ENCODE data around the gene TGFBR2. TPM values are rescaled to one million over a fixed set of nuclear protein-coding genes. Genes with fewer than 3 reads are reported as not detected.

The TGFBR2 gene
- total RNA-seq, 6 donors from 2014 or later, result 82.8 to 385 (median 285) TPM

GRCh38 chr3:30655187-30655812 is 48.9 kb downstream of the TGFBR2 start:
- no peaks in the 10 kb centered on the region for H3K27me3 ChIP-seq
- no peaks in the 10 kb centered on the region for H3K9me3 ChIP-seq
- ATAC-seq (ENCODE audit: low FRiP score in 2 of 2), result peak in 1 of 2 donors; percentile 52
- DNase-seq, result no peak
- peak in 1 of 4 donors; percentile 24 for TF ChIP-seq POLR2A (IDR thresholded peaks at IDR 0.05)
- peak in 1 of 4 donors; percentile 15 for TF ChIP-seq EP300 (IDR thresholded peaks at IDR 0.05)
- TF ChIP-seq CTCF (IDR thresholded peaks at IDR 0.05), result no peak
- TF ChIP-seq POLR2AphosphoS5 (IDR thresholded peaks at IDR 0.05), result no peak
- no peak overlapping the region for H3K4me3 ChIP-seq
- H3K27ac ChIP-seq, result peak overlapping the region; percentile 20 to 78 (median 68)
- peaks cover 63 to 68% (median 64%) of the 10 kb centered on the region in 4 donors for H3K4me1 ChIP-seq
- 55 to 66% methylated on average over 5 of the region's 5 CpGs for WGBS, 2 donors
- peaks cover 13 to 82% (median 50%) of the 10 kb centered on the region in 4 donors for H3K36me3 ChIP-seq

DNA sequence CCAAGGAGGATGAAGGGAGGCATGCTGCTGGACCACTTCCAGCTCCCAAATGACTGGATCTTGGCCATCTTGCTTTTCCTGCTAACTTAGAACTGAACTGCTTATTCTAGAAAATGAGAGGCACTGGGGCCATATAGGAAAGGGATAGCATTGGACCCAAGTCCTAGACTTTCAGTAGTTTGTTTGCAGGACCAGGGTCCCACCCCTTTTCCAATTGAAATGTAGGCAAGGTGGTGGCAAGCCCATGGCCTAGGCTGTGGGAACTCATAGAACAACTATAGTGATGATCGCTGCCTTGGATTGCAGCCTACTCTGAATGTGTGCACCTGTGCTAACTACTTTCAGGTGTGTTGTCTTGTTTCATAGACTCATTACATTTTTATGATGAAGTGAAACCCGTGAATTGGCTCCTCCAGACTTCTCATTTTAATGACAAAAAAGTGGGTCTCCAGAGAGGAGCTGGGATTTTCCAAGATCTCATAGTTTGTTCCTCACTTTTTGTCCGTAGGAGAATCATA is 50.3 kb downstream of the TGFBR2 start:
- DNase-seq (no peak), ATAC-seq (ENCODE audit: low FRiP score in 2 of 2) (no peak)
- peak overlapping the region in 3 of 4 donors; percentile 63 to 78 (median 77) for H3K27ac ChIP-seq
- peaks cover 72 to 73% (median 73%) of the 10 kb centered on the region in 4 donors for H3K4me1 ChIP-seq
- peaks cover 7 to 82% (median 49%) of the 10 kb centered on the region in 4 donors for H3K36me3 ChIP-seq
- no peaks in the 10 kb centered on the region for H3K9me3 ChIP-seq
- no peaks in the 10 kb centered on the region for H3K27me3 ChIP-seq
- no peak for TF ChIP-seq CTCF (IDR thresholded peaks at IDR 0.05)
- TF ChIP-seq POLR2A (IDR thresholded peaks at IDR 0.05), result no peak
- no peak for TF ChIP-seq POLR2AphosphoS5 (IDR thresholded peaks at IDR 0.05)
- WGBS, 2 donors, result 89 to 93% methylated on average over 3 of the region's 3 CpGs
- no peak overlapping the region for H3K4me3 ChIP-seq

- H3K36me3 ChIP-seq, result peaks cover 7 to 79% (median 45%) of the 10 kb centered on the region in 4 donors
- no peak overlapping the region for H3K4me3 ChIP-seq
- no peak for DNase-seq
- H3K4me1 ChIP-seq, result peaks cover 72 to 76% (median 74%) of the 10 kb centered on the region in 4 donors
- H3K27ac ChIP-seq, result peak overlapping the region; percentile 57 to 78 (median 70)
- no peak for ATAC-seq (ENCODE audit: low FRiP score in 2 of 2)
- H3K9me3 ChIP-seq, result no peaks in the 10 kb centered on the region
- H3K27me3 ChIP-seq, result no peaks in the 10 kb centered on the region
- WGBS, 2 donors, result 38 to 41% methylated on average over 3 of the region's 3 CpGs
- TF ChIP-seq POLR2A (IDR thresholded peaks at IDR 0.05), result no peak
These were observed 51.5 kb downstream of the TGFBR2 start for GRCh38 chr3:30657914-30658313.

GRCh38 chr3:30658328-30659052 is 52.1 kb downstream of the TGFBR2 start:
- Histone ChIP-seq H3K27me3 (no peaks in the 10 kb centered on the region), H3K27ac (peak overlapping the region; percentile 57 to 78 (median 70)), H3K4me1 (peaks cover 72 to 82% (median 77%) of the 10 kb centered on the region in 4 donors), H3K9me3 (no peaks in the 10 kb centered on the region), H3K4me3 (no peak overlapping the region), H3K36me3 (peaks cover 7 to 79% (median 41%) of the 10 kb centered on the region in 4 donors)
- TF ChIP-seq EP300 (IDR thresholded peaks at IDR 0.05) (no peak), POLR2AphosphoS5 (IDR thresholded peaks at IDR 0.05) (peak in 1 of 2 donors; percentile 34)
- peak in 1 of 2 donors; percentile 56 for DNase-seq
- ATAC-seq (ENCODE audit: low FRiP score in 2 of 2), result peak; percentile 56 to 66
- WGBS, 2 donors, result 19 to 25% methylated on average over 9 of the region's 9 CpGs

DNA sequence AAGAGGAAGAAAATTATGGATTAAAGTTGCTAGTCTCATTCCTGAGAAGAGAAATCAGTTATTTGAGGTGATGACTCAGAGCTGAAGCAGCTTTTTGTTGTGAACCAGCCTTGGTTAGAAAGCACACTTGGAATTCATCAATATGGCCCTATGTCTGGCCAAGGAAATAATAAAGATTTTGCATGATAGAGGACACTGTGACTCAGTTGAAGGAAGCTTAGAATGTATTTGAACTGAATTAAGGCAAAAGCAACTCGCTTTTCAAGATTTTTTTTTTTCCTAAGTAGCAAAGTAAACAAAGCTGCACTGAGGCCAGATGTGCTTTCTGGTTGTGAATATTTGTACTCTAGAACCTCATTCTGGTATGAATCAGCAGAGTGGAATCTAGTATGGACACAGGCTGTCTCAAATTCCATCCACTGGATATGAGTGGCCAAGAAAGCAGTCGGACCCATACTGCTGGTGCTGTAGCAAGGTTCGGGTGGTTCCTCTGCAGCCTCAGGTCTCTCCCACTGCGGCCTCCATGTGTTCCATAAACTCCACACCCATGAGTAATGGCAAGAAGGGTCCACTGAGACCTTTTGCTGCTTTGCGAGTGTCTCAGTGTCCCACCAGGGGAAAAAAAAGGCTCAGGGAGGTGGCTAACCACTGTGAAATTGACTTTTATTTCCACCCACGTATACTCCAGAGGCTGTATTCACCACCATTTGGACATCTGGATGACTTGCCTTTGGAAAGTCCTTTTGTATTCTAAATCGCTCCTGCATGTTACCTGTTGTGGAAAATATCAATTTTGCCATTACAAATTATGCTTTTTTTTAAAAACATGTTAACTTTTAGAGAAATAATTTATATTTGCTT is 53.1 kb downstream of the TGFBR2 start:
- Histone ChIP-seq H3K36me3 (peaks cover 7 to 70% (median 33%) of the 10 kb centered on the region in 4 donors), H3K4me1 (peaks cover 72 to 88% (median 80%) of the 10 kb centered on the region in 4 donors), H3K4me3 (no peak overlapping the region), H3K27me3 (no peaks in the 10 kb centered on the region), H3K9me3 (no peaks in the 10 kb centered on the region), H3K27ac (peak overlapping the region; percentile 57 to 78 (median 70))
- WGBS, 2 donors, result 76 to 81% methylated on average over 7 of the region's 7 CpGs
- DNase-seq (no peak), ATAC-seq (ENCODE audit: low FRiP score in 2 of 2) (peak; percentile 63 to 64)
- TF ChIP-seq POLR2AphosphoS5 (IDR thresholded peaks at IDR 0.05) (no peak), EP300 (IDR thresholded peaks at IDR 0.05) (no peak), POLR2A (IDR thresholded peaks at IDR 0.05) (no peak), CTCF (IDR thresholded peaks at IDR 0.05) (no peak)
